HG02588 (cell line): ENCODE measurements around the gene TAB2.

Experiments
- ATAC-seq: cut with Tn5 transposase; IDR thresholded peaks from one replicate; pipeline ENCODE4 v1.9.1; 2021; ENCODE audit warnings: mild to moderate bottlenecking, moderate library complexity; ENCODE audit not compliant: unreplicated experiment

TAB2 gene

DNA sequence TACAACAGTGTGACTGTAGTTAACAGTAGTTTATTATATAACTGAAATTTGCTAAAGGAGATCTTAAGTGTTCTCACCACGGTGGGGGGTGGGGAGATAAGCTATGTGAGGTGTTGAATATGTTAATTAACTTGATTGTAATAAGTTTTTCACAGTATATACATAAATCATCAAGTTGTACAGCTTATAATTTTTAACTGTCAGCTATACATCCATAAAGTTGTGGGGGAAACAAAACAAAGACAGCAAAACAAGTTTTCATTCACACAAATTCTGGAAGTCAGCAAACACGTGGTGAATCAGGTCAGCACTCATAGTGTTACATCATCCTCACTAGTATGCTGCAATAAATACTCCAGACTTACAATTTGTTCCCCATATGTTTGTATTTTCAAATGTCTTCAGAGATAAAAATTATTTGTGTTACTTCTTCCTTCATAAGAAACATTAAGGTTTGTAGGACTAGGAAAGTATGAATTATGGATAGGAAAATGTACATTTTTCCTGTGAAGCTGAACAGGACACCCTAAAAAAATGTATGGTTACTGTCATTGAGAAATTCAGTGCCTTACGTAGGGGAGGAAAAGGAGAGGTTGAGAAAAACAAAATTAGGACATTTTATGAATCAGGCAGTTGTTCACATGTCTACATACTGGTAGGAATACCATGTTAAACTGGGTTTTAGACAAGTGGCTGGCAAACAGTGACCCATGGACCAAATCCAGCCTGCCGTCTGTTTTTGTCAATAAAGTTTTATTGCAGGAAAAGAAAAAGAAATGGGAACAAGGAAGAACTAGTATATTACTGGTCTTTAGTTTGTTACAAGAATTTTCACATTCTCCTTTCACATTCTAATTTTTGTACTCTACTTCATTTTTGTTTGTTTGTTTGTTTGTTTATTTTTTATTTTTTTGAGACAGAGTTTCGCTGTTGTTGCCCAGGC, 88.6 kb downstream of the TAB2 start:
- ATAC-seq: no peak

- ATAC-seq: no peak
Observed at GRCh38 chr6:149409617-149410016, 92.1 kb downstream of the TAB2 start.

GRCh38 chr6:149410557-149410956, 93.0 kb downstream of the TAB2 start:
- no peak for ATAC-seq

DNA sequence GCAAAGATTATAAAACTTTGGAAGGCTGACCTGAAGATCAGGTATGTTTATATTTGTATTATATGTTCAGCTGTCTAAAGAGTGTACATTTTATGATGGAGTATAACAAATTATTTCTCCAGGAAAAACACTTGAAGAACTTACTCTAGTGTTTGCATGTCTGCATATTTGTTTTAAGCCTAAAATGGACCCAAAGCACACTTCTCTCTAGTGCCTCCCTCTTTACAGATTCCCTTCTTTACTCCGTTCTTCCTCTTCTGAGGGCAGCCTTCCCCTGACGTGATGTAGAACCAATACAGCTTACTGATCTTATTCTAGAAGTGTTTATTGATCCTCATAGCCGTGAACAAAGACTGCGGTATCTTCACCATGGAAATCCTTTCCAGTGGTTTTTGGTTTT, 96.5 kb downstream of the TAB2 start:
- ATAC-seq: no peak

DNA sequence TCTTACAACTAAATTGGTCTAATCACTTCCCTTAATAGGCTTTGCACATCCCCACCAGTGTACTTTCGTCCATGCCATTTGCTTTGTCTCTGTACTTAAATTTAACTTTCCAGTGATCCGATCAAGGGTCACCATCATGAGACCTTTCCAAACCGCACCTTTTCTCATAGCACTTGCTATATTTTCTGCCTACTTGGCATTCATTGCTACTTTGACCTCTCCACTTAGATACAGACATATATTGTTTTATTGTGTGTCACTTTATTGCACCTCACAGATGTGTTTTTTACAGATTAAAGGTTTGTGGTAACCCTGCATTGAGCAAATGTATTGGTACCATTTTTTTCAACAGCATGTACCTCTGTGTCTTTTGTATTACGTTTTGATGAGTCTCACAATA, 97.3 kb downstream of the TAB2 start:
- no peak for ATAC-seq

DNA sequence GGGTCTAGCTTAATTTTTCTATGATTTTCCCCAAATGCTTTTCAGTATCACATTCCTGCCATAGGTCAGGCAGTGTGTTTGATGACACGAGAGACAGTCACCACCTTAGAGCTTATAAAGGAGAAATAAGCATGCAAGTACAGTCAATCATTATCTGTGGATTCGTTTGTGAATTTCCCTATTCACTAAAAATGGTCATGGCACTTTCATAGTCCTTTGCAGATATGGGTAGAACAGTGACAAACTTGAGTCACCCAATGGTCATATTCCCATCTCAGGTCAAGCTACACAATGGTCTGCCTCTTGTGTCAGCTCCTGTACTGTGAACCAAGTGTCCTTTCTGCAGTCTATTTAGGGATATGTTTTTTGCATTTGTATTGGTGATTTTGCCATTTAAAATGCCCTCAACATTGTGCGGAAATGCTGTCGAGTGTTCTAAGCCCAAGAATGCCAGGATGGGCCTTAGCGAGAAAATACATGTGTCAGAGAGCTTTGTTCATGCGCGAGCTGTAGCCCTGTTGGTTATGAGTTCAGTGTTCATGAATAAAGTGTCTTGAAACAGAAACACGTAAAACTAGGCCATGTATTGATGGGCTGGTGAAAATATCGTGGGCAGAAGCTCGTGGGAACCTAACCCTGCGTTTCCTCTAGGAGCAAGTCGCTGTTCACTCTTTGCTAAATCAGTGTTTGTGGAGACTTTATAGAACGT, 102.3 kb downstream of the TAB2 start:
- ATAC-seq: no peak

DNA sequence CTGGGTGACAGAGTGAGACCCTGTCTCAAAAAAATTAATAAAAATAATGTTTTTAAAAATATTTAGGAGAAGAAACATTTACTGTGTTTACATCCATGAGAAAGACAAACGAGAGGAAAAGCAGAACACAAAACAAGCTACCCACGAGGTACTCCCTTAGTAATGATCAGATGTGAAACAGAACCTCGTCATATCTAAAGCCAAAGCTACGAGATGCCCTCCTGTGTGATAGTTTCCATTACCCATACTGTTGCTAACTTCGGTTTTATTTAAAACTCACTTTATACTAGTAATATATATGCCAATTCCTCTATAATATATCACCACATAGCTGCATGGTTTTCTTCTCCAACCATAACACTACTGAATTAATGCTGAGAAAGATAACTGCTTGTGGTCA, 103.6 kb downstream of the TAB2 start:
- ATAC-seq: no peak

DNA sequence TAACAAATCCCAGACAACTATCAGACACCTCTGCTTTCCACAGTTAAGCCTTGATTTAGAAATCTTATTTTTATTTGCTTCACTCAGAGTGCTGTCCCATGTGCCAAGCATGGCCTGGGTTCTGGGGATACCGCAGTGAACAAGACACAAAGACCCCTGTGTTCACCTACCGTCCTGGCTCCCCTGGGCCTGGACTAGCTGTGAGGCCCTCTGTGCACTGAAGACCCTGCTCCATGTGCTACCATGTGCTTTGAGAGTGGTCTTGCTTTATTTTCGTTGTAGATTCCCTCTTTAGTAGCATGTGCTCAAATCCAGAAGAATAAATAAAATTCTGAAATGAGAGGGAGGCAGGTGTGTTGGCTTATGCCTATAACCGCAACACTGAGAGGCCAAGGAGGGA, 105.1 kb downstream of the TAB2 start:
- ATAC-seq: no peak

- no peak for ATAC-seq
Observed at GRCh38 chr6:149423964-149424440, 106.5 kb downstream of the TAB2 start.

- no peak for ATAC-seq
Observed at GRCh38 chr6:149425224-149425623, 107.7 kb downstream of the TAB2 start.

DNA sequence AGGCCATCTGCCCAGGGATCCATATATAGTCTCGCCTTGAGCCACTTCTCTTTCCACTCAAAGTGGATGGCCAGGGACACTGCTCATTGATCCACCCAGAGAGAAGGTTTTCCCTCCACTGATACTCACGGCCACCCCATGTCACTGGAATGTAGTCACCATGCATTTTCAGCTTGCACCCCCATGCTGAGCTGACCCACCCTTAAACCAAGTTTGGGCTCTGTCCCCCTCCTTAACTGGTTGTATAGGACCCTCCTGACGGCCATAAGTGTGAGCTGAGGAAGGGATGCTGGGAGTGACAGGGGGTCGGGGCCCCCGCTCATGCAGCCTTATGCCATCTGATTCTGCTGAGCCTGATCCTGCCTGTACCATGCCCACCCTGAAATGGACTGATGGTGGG, 108.2 kb downstream of the TAB2 start:
- ATAC-seq: no peak

DNA sequence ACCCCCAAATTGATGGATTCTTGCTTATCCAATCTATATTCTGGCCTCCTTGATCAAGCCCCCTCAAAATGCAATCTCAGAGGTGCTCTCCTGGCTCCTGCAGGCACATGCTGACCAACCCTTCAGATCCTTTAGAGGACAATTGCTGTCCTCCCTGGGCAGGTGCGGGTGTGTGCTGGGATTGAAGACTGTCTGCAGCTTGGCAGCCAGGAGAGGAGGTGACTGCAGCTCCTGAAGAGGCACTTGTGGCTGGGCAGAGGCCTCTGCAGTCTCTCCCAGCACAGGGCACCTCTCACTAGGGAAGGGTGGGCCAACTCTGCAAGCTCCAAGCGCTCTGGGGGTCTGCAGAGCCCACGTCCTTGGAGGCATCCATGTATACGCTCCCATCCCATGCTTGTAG, 111.1 kb downstream of the TAB2 start:
- no peak for ATAC-seq

GRCh38 chr6:149429427-149430360, 112.2 kb downstream of the TAB2 start:
- ATAC-seq: no peak

- peak; percentile 93 for ATAC-seq
Observed at GRCh38 chr6:149431905-149432775, 114.6 kb downstream of the TAB2 start.

DNA sequence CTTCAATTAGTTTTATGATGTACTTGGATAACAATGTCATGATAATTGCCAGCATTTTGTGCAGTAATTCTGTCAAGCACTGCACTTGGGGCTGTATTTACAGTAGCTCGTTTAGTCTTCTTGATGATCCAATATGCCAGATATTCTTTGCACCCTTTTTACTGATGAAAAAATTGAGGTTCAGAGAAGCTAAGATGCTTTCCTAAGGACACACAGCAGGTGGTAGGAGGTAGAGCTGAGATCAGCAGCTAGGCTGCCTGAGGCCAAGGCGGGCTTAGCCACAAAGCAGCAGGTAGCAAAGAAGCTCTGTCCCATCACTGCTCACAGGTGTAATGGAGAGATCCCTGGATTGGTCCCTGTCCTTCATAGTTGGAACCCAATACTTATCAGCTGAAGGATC, 115.9 kb downstream of the TAB2 start:
- no peak for ATAC-seq

DNA sequence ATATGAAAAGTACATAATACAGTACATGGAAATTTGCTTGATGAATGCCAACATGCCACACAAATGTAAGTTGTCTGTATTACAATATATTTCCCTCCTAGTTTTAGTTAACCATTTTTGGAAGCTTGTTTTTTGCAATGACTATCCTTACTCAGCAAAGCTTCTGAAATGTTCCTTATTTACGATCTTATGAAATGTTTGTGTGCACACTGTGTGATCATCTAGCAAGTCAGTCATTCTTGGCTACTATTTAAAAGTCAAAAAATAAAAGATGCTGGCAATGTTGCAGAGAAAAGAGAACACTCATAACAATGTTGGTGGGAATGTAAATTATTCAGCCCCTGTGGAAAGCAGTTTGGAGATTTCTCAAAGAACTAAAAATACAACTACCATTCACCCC, 116.4 kb downstream of the TAB2 start:
- no peak for ATAC-seq

DNA sequence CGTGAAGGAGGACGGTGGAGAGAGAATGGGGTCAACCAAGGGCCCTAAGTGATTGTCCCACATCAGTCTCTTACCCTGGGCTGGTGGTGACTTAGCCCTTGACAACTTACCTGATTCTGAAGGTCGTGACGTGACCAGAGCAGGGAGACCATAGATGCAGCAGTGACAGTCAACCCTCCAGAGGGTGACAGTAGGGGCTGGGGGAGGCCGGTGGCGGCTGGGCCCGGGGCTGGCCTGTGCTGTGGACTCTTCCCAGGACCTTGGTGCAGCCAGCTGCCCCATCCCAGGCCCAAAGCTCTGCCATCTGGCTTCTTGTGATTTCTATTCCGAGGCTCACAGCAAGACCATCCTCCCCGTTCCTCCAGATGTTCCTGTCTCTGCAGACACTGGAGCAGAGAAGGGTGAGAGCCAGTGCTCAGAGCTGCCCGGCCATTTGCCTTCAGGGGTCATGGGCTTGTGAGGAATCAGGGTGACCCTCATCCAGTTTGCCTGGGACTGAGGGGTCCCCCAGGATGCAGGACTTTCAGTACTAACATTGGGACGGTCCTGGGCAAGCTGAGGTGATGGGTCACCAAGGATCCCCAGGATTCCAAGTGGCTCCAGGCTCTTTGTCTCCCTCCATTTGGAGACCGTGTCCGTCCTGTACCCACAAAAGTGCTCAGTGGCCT, 118.5 kb downstream of the TAB2 start:
- no peak for ATAC-seq

DNA sequence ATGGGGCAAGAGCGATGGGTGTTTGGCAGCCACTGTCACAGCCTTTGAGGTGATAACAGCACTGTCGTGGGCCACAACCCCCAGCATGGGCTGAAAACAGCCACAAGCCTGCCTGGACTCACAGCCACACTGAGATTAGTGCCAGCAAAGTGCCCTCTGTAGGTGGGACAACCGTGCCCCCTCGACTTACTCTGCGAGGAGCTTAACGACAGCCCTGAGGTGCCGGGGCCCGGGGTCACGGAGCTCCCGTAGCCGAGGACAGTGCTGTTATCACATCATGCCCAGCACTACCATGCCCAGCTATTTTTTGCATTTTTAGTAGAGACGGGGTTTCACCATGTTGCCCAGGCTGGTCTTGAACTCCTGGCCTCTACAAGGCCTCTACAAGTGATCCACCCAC, 119.1 kb downstream of the TAB2 start:
- no peak for ATAC-seq

DNA sequence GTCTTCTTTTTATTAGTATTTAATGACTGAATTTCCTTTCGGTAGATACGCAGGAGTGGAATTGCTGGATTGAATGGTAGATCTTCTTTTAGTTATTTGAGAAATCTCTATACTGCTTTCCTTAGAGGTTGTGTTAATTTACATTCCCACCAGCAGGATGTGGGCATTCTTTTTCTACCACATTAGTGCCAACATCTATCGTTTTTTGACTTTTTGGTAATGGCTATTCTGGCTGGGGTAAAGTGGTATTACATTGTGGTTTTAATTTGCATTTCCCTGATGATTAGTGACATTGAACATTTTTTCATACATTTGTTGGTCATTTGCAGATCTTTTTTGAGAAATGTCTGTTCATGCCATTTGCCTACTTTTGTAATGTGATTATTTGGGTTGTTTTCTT, 119.7 kb downstream of the TAB2 start:
- no peak for ATAC-seq

- peak; percentile 62 for ATAC-seq
Observed at GRCh38 chr6:149438855-149439254, 121.3 kb downstream of the TAB2 start.
